K562 (cell line): ENCODE results near the gene CAPZB. TPM values are rescaled to one million over a fixed set of nuclear protein-coding genes. Genes with fewer than 3 reads are reported as not detected.
A peak's percentile ranks its signal among the peaks of the same experiment; 100 is the strongest.

Source experiments
- ATAC-seq: fragments of 200-7000 bp; cut with Tn5 transposase; 3 replicates; pipeline ENCODE4 v1.9.1; 2020; ENCODE audit warnings: moderate library complexity
- BruUV-seq: library from RNA; stranded (reverse); fragments of 400-500 nt; replicated peaks from 2 replicates; lab custom pipeline; 2021; lab: Mats Ljungman, UMichigan
- CTCF ChIA-PET: fragments of 300-600 bp; formaldehyde crosslinking; extraction: SDS; loops from one replicate; lab custom pipeline; 2021; ENCODE audit warnings: low intra/inter-chr PET ratio; lab: Yijun Ruan, JAX
- POLR2A ChIA-PET: fragments of 300-600, 350-650 bp; sonication (Branson Sonifier 250); formaldehyde crosslinking; extraction: SDS; loops from one replicate; lab custom pipeline; 2021; ENCODE audit warnings: antibody characterized with exemption, inconsistent platforms; lab: Yijun Ruan, JAX
- DNase-seq, 4 experiments: peaks; one replicate each; pipeline versions ENCODE4 v3.0.0 to v3.0.0-alpha.2; 2011 to 2018; ENCODE audit warnings: low spot score in 3 of 4, mixed read lengths in 3 of 4; ENCODE audit errors: extremely low read depth in 1 of 4
- FAIRE-seq: peaks from 2 replicates; lab custom pipeline; 2011; peaks lifted over from hg19 to GRCh38; lab: Jason Lieb, UNC
- H2AFZ ChIP-seq: 2 replicates; pipeline ENCODE4 v1.6.0; 2011; ENCODE audit warnings: low read depth, low read length, control low read depth, inconsistent platforms
- H3K27ac ChIP-seq: fragments of 200-600 bp; 3 replicates; pipeline ENCODE4 v1.8.0; 2011; ENCODE audit warnings: low read depth, mild to moderate bottlenecking, control low read depth, inconsistent platforms, low read length, moderate library complexity, mixed read lengths; ENCODE audit errors: extremely low read depth
- H3K27me3 ChIP-seq, 2 experiments: fragments of 300-600 bp in 1 of 2; 2 replicates in 1 of 2; 3 replicates in 1 of 2; pipeline versions ENCODE4 v1.6.0 to v1.8.0; 2011; ENCODE audit warnings: inconsistent platforms in 2 of 2, low read length in 2 of 2, mild to moderate bottlenecking in 1 of 2, mixed read lengths in 1 of 2, moderate library complexity in 1 of 2; ENCODE audit not compliant: control insufficient read depth in 2 of 2, insufficient read depth in 2 of 2
- H3K36me3 ChIP-seq: fragments of 300-600 bp; 3 replicates; pipeline ENCODE4 v1.8.0; 2011; ENCODE audit warnings: mild to moderate bottlenecking, low read length, inconsistent platforms; ENCODE audit not compliant: control insufficient read depth, insufficient read depth
- H3K4me1 ChIP-seq, 2 experiments: fragments of 200-600 bp in 1 of 2; replicated peaks in 1 of 2; 2 replicates in 1 of 2; 3 replicates in 1 of 2; pipeline versions ENCODE4 v1.5.1 to v1.8.0; 2011; ENCODE audit warnings: inconsistent platforms in 2 of 2, low read length in 2 of 2, mild to moderate bottlenecking in 1 of 2, mixed read lengths in 1 of 2, moderate library complexity in 1 of 2; ENCODE audit not compliant: control insufficient read depth in 2 of 2, insufficient read depth in 2 of 2
- H3K4me2 ChIP-seq: 2 replicates; pipeline ENCODE4 v1.6.1; 2011; ENCODE audit warnings: low read length, control low read depth, inconsistent platforms, mixed read lengths; ENCODE audit not compliant: insufficient read depth
- H3K4me3 ChIP-seq: fragments of 200-600 bp; sonication (generic), shearing (Covaris generic); 2 replicates; pipeline ENCODE4 v1.5.1; 2016; ENCODE audit warnings: control low read depth, inconsistent platforms
- H3K79me2 ChIP-seq: fragments of 200-600 bp; 3 replicates; pipeline ENCODE4 v1.8.0; 2011; ENCODE audit warnings: low read length, inconsistent platforms; ENCODE audit not compliant: control insufficient read depth, insufficient read depth
- H3K9ac ChIP-seq, 2 experiments: 2 replicates each; pipeline versions ENCODE4 v1.6.0 to v1.6.1; 2011; ENCODE audit warnings: low read depth in 2 of 2, low read length in 2 of 2, control low read depth in 1 of 2, inconsistent platforms in 1 of 2, mild to moderate bottlenecking in 1 of 2, mixed read lengths in 1 of 2; ENCODE audit not compliant: insufficient read depth in 1 of 2
- H3K9me1 ChIP-seq: one replicate; pipeline ENCODE4 v1.6.0; 2011; ENCODE audit warnings: inconsistent platforms, mild to moderate bottlenecking, low read length, moderate library complexity; ENCODE audit not compliant: control insufficient read depth, insufficient read depth
- H3K9me3 ChIP-seq: replicated peaks from 2 replicates; pipeline ENCODE4 v1.5.1; 2011; ENCODE audit warnings: low read depth, low read length, inconsistent platforms; ENCODE audit not compliant: control insufficient read depth, insufficient read depth
- H4K20me1 ChIP-seq: replicated peaks from 2 replicates; pipeline ENCODE4 v1.6.1; 2011; ENCODE audit warnings: low read length, inconsistent platforms, mixed read lengths; ENCODE audit not compliant: control insufficient read depth, insufficient read depth
- KDM4B ChIP-seq, 2 experiments: fragments of 450-650 bp in 1 of 2; sonication (generic) in 1 of 2; IDR thresholded peaks; 2 replicates each; pipeline ENCODE4 v1.6.1; 2016 to 2017; ENCODE audit warnings: borderline replicate concordance in 2 of 2, antibody characterized with exemption in 1 of 2, low read depth in 1 of 2, mild to moderate bottlenecking in 1 of 2
- RBM25 ChIP-seq: fragments of 200-400 bp; formaldehyde crosslinking; IDR thresholded peaks from 2 replicates; pipeline ENCODE4 v1.6.1; 2018; ENCODE audit warnings: low read length, low read depth, moderate library complexity; ENCODE audit not compliant: severe bottlenecking
- WGBS: fragments of 100-300 bp; shearing (Covaris generic); methylation state at CpG from one replicate; pipeline ENCODE4 v1.1.6; 2016; ENCODE audit warnings: low coverage, mixed read lengths; ENCODE audit not compliant: insufficient coverage; ENCODE audit errors: missing lambda C conversion rate; 5-methylcytosine and 5-hydroxymethylcytosine counted together
- in situ Hi-C: fragments of 300-500 bp; cut with MboI; formaldehyde crosslinking; loops from 4 replicates; pipeline ENCODE4 v1.15.0; 2018; ENCODE audit warnings: inconsistent platforms, mixed read lengths
- intact Hi-C: fragments of 100-400 bp; cut with micrococcal nuclease; formaldehyde crosslinking; loops from 2 replicates; pipeline ENCODE4 v1.14.2; 2022
- polyA plus RNA-seq, 8 experiments: library from polyadenylated mRNA; depleted of rRNA in 4 of 8; stranded (reverse) in 5 of 8; unstranded in 3 of 8; fragments of >200 nt; fragmentation: Nextera tagmentation in 2 of 8; fragmentation: Illumina TruSeq in 1 of 8; extraction: Ambion mirVana in 2 of 8; extraction: Trizol in 1 of 8; gene quantifications; 2 replicates each; pipeline versions ENCODE4 v1.2.1 to v1.2.3, GENCODE V29; 2011 to 2014; ENCODE audit warnings: inconsistent platforms in 1 of 8, missing spikeins in 1 of 8
- total RNA-seq, 7 experiments: library from RNA; depleted of rRNA in 6 of 7; stranded (reverse); fragments of >200 nt in 6 of 7; fragmentation: Illumina TruSeq in 2 of 7; extraction: Trizol in 2 of 7; gene quantifications; 2 replicates each; pipeline versions ENCODE4 v1.2.1 to v1.2.3, GENCODE V29; 2011 to 2021; ENCODE audit warnings: low replicate concordance in 1 of 7
- TF ChIP-seq, protein P1 (sequence below), 3 experiments: IDR thresholded peaks in 2 of 3; conservative IDR thresholded peaks in 1 of 3; 2 replicates each; pipeline ENCODE4 v1.5.1; 2011 to 2012; ENCODE audit warnings: low read length in 3 of 3, mild to moderate bottlenecking in 3 of 3, control low read depth in 2 of 3, improper control_type of control experiment in 1 of 3, inconsistent platforms in 1 of 3, low read depth in 1 of 3, mixed read lengths in 1 of 3, moderate library complexity in 1 of 3; ENCODE audit not compliant: insufficient read depth in 2 of 3

The CAPZB gene
- total and polyA plus RNA-seq, 9 of the 15 experiments (the other 6 are each of a cell fraction or from before 2014, with no cell fraction given) = 57.6 to 297 (median 125) TPM

DNA sequence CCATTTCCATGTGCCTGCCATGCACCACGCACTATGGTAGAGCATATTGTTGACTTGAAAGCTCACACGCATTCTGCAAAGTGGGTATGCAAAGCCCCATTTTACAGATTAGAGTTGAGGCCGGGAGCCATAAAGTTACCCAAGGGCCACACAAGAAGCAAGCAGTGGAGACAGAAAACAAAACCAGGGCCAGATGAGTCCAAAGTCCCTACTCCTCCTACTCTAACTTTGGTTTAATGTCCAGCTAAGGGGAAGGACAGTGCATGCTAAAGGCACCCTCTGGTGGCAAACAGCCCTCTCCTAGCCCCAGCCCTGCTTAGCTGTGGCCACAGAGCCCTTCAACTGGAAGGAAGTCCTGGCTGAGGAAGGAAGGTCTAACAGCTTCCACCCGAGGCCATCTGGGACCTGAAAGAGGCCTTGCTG is 98.3 kb downstream of the CAPZB start:
- DNase-seq = no peak
- no peak overlapping the region for H2AFZ ChIP-seq
- TF ChIP-seq RBM25 = peak; percentile 15
- no peak for TF ChIP-seq KDM4B (IDR thresholded peaks at IDR 0.05; ENCODE audit: borderline replicate concordance in 2 of 2, low read depth in 1 of 2)
- TF ChIP-seq, protein P1, sequence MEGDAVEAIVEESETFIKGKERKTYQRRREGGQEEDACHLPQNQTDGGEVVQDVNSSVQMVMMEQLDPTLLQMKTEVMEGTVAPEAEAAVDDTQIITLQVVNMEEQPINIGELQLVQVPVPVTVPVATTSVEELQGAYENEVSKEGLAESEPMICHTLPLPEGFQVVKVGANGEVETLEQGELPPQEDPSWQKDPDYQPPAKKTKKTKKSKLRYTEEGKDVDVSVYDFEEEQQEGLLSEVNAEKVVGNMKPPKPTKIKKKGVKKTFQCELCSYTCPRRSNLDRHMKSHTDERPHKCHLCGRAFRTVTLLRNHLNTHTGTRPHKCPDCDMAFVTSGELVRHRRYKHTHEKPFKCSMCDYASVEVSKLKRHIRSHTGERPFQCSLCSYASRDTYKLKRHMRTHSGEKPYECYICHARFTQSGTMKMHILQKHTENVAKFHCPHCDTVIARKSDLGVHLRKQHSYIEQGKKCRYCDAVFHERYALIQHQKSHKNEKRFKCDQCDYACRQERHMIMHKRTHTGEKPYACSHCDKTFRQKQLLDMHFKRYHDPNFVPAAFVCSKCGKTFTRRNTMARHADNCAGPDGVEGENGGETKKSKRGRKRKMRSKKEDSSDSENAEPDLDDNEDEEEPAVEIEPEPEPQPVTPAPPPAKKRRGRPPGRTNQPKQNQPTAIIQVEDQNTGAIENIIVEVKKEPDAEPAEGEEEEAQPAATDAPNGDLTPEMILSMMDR (IDR thresholded peaks at IDR 0.05 in 2 of 3, conservative IDR thresholded peaks at IDR 0.05 in 1 of 3; ENCODE audit: insufficient read depth in 2 of 3, low read depth in 1 of 3, low read length in 3 of 3) = 0 out of 6 replicates have a peak, but pooled peaks of 1 of the 3 experiments have one; percentile 12
- no peaks in the 10 kb centered on the region for H3K27me3 ChIP-seq
- no peak overlapping the region for H3K4me3 ChIP-seq
- no peaks in the 10 kb centered on the region for H3K9me3 ChIP-seq
- ChIA-PET POLR2A (interaction anchor here (0.6 kb wide), 2 partner anchors 19 to 45 kb away, joined by 3 to 5 read pairs; no protein-coding TSS in a partner anchor), CTCF (no interaction called here)
- H3K27ac ChIP-seq = no peak overlapping the region
- H3K36me3 ChIP-seq = peaks cover 34% of the 10 kb centered on the region
- no peak for FAIRE-seq
- no TSS peak for BruUV-seq
- H3K9ac ChIP-seq = no peak overlapping the region; a peak in 1 of 4 replicates
- no peaks in the 10 kb centered on the region for H3K9me1 ChIP-seq
- 77% methylated on average over 4 of the region's 4 CpGs for WGBS
- no peak for ATAC-seq
- peaks cover 12% of the 10 kb centered on the region; the same call in 1 of the 2 replicates for H4K20me1 ChIP-seq
- H3K79me2 ChIP-seq = peaks cover 33% of the 10 kb centered on the region
- in situ Hi-C loops = loop anchor here (5.0 kb wide), 1 partner anchor 195 kb away; no protein-coding TSS in a partner anchor
- peaks cover 20% of the 10 kb centered on the region in 2 experiments; a peak in 4 of 5 replicates for H3K4me1 ChIP-seq
- H3K4me2 ChIP-seq = no peak overlapping the region
- intact Hi-C loops = no loop called here
